ENCODE data around the gene KPNB1.

Gene KPNB1

GRCh38 chr17:47674499-47674898 lies 24.8 kb downstream of the KPNB1 start:
- Histone ChIP-seq H3K27me3 (ENCODE audit: low read length) (no peaks in the 10 kb centered on the region), H3K9ac (ENCODE audit: low read length) (no peak overlapping the region), H4K20me1 (ENCODE audit: low read depth, low read length) (peaks cover 20% of the 10 kb centered on the region; the same call in 1 of the 2 replicates), H3K79me2 (ENCODE audit: insufficient read depth, low read length) (0 out of 2 replicates have a peak, but pooled peaks cover 11% of the 10 kb centered on the region), H3F3A (ENCODE audit: insufficient read depth) (peaks cover 12% of the 10 kb centered on the region; the same call in 1 of the 2 replicates), H2AFZ (ENCODE audit: low read depth, low read length, severe bottlenecking) (no peak overlapping the region), H3K4me2 (ENCODE audit: low read depth, low read length, poor library complexity, severe bottlenecking) (no peak overlapping the region), H3K36me3 (ENCODE audit: low read length) (peaks cover 78% of the 10 kb centered on the region), H3K9me3 (ENCODE audit: insufficient read depth, low read length) (no peaks in the 10 kb centered on the region), H3K4me3 (ENCODE audit: insufficient read depth, low read length, poor library complexity, severe bottlenecking) (no peak overlapping the region), H3K9me2 (replicated peaks; ENCODE audit: insufficient read depth, low read length) (no peaks in the 10 kb centered on the region), H3K27ac (ENCODE audit: low read depth, low read length) (no peak overlapping the region)
- no peak for TF ChIP-seq EZH2phosphoT487 (conservative IDR thresholded peaks at IDR 0.05; ENCODE audit: low read length)
- TF ChIP-seq, protein P1, sequence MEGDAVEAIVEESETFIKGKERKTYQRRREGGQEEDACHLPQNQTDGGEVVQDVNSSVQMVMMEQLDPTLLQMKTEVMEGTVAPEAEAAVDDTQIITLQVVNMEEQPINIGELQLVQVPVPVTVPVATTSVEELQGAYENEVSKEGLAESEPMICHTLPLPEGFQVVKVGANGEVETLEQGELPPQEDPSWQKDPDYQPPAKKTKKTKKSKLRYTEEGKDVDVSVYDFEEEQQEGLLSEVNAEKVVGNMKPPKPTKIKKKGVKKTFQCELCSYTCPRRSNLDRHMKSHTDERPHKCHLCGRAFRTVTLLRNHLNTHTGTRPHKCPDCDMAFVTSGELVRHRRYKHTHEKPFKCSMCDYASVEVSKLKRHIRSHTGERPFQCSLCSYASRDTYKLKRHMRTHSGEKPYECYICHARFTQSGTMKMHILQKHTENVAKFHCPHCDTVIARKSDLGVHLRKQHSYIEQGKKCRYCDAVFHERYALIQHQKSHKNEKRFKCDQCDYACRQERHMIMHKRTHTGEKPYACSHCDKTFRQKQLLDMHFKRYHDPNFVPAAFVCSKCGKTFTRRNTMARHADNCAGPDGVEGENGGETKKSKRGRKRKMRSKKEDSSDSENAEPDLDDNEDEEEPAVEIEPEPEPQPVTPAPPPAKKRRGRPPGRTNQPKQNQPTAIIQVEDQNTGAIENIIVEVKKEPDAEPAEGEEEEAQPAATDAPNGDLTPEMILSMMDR (IDR thresholded peaks at IDR 0.05; ENCODE audit: insufficient read depth, low read length, poor library complexity, severe bottlenecking) = no peak

DNA sequence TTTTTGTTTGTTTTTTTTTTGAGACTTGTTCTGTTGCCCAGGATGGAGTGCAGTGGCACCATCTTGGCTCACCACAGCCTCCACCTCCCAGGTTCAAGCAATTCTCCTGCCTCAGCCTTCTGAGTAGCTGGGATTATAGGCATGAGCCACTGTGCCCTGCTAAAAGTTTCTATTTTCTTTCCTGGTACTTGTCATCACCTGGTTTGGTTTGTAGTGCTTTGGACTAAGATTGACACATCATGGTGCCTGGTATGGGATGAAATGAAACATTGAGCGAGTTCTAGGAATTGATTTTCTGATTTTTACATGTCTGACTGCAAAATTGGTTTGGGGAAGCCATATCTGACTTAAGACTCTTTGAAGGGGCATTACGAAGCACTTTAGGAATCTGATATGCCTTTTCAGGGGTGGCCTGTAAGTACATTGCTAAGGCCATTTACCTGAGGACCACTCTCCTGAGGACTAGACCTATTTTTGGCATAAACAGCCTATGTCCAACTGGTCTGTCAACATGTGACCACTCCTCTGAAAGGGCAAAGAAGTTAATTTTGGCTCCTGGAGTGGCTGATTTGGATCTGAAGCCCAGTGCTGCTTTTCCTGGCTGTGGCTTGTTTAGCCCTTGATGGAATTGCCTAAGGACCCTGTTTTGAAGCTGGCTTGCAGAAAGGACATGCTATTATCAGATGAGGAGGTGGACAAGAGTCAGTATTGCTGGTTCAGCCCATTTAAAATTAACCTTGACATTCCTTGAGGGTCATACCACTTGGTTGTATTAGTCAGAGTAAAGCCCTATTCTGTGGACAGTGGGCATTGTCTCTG lies 25.9 kb downstream of the KPNB1 start:
- H3K9ac ChIP-seq (ENCODE audit: low read length) = no peak overlapping the region
- peaks cover 14% of the 10 kb centered on the region; the same call in 1 of the 2 replicates for H4K20me1 ChIP-seq (ENCODE audit: low read depth, low read length)
- H3K9me3 ChIP-seq (ENCODE audit: insufficient read depth, low read length) = no peaks in the 10 kb centered on the region
- H3F3A ChIP-seq (ENCODE audit: insufficient read depth) = peaks cover 10% of the 10 kb centered on the region; the same call in 1 of the 2 replicates
- H3K79me2 ChIP-seq (ENCODE audit: insufficient read depth, low read length) = 0 out of 2 replicates have a peak, but pooled peaks cover 7% of the 10 kb centered on the region
- no peak overlapping the region for H3K4me3 ChIP-seq (ENCODE audit: insufficient read depth, low read length, poor library complexity, severe bottlenecking)
- peaks cover 75% of the 10 kb centered on the region for H3K36me3 ChIP-seq (ENCODE audit: low read length)
- TF ChIP-seq, protein P1 (IDR thresholded peaks at IDR 0.05; ENCODE audit: insufficient read depth, low read length, poor library complexity, severe bottlenecking) = no peak
- no peak for TF ChIP-seq EZH2phosphoT487 (conservative IDR thresholded peaks at IDR 0.05; ENCODE audit: low read length)
- H3K27ac ChIP-seq (ENCODE audit: low read depth, low read length) = no peak overlapping the region
- H3K4me2 ChIP-seq (ENCODE audit: low read depth, low read length, poor library complexity, severe bottlenecking) = no peak overlapping the region
- H3K27me3 ChIP-seq (ENCODE audit: low read length) = no peaks in the 10 kb centered on the region
- no peak overlapping the region for H2AFZ ChIP-seq (ENCODE audit: low read depth, low read length, severe bottlenecking)
- H3K9me2 ChIP-seq (replicated peaks; ENCODE audit: insufficient read depth, low read length) = no peaks in the 10 kb centered on the region

- H3K36me3 ChIP-seq (ENCODE audit: low read length) = peaks cover 76% of the 10 kb centered on the region
- H4K20me1 ChIP-seq (ENCODE audit: low read depth, low read length) = peaks cover 14% of the 10 kb centered on the region; the same call in 1 of the 2 replicates
- H3K79me2 ChIP-seq (ENCODE audit: insufficient read depth, low read length) = 0 out of 2 replicates have a peak, but pooled peaks cover 7% of the 10 kb centered on the region
- H3K9me3 ChIP-seq (ENCODE audit: insufficient read depth, low read length) = no peaks in the 10 kb centered on the region
- no peaks in the 10 kb centered on the region for H3K27me3 ChIP-seq (ENCODE audit: low read length)
- no peak overlapping the region for H3K9ac ChIP-seq (ENCODE audit: low read length)
- H3K27ac ChIP-seq (ENCODE audit: low read depth, low read length) = no peak overlapping the region
- H3K9me2 ChIP-seq (replicated peaks; ENCODE audit: insufficient read depth, low read length) = no peaks in the 10 kb centered on the region
- H3F3A ChIP-seq (ENCODE audit: insufficient read depth) = peaks cover 9% of the 10 kb centered on the region; the same call in 1 of the 2 replicates
- H3K4me2 ChIP-seq (ENCODE audit: low read depth, low read length, poor library complexity, severe bottlenecking) = no peak overlapping the region
- H3K4me3 ChIP-seq (ENCODE audit: insufficient read depth, low read length, poor library complexity, severe bottlenecking) = no peak overlapping the region
- no peak for TF ChIP-seq EZH2phosphoT487 (conservative IDR thresholded peaks at IDR 0.05; ENCODE audit: low read length)
- TF ChIP-seq, protein P1 (IDR thresholded peaks at IDR 0.05; ENCODE audit: insufficient read depth, low read length, poor library complexity, severe bottlenecking) = no peak
- no peak overlapping the region for H2AFZ ChIP-seq (ENCODE audit: low read depth, low read length, severe bottlenecking)
These were observed 26.4 kb downstream of the KPNB1 start for GRCh38 chr17:47676199-47676472.

Measured in SU-DHL-6 (cell line).